Stimulated activated CD4-positive, alpha-beta T cell treated with anti-CD3 and anti-CD28 coated beads, Interleukin-1b, Interleukin-23, amount 100 ng/mL, for 24 hours (primary cell): ENCODE results near the gene PLEKHO2.

Source experiments
- DNase-seq, 4 experiments: peaks; one replicate each; pipeline ENCODE4 v3.0.0-alpha.2; 2020; ENCODE audit warnings: low read depth in 4 of 4, low spot score in 1 of 4

The PLEKHO2 gene

GRCh38 chr15:64912379-64913325, 70.9 kb downstream of the PLEKHO2 start:
- no peak for DNase-seq

GRCh38 chr15:64915518-64916227, 74.0 kb downstream of the PLEKHO2 start:
- DNase-seq, result no peak

- no peak for DNase-seq
These were observed 74.7 kb downstream of the PLEKHO2 start for GRCh38 chr15:64916365-64916764.

- DNase-seq, result no peak
These were observed 75.5 kb downstream of the PLEKHO2 start for GRCh38 chr15:64917211-64917610.
